Caco-2 (cell line): ENCODE results near the gene THG1L. TPM values are rescaled to one million over a fixed set of nuclear protein-coding genes. Genes with fewer than 3 reads are reported as not detected.

ENCODE experiments used
- BruUV-seq: library from RNA; stranded (reverse); fragments of 400-500 nt; replicated peaks from 2 replicates; lab custom pipeline; 2021; lab: Mats Ljungman, UMichigan
- CTCF ChIA-PET: fragments of 300-600 bp; sonication (Branson Sonifier 250); formaldehyde crosslinking; loops from one replicate; lab custom pipeline; 2022; ENCODE audit warnings: antibody characterized with exemption; lab: Charles Lee
- POLR2A ChIA-PET: fragments of 300-600 bp; sonication (Branson Sonifier 250); formaldehyde crosslinking; loops from one replicate; lab custom pipeline; 2022; ENCODE audit warnings: antibody characterized with exemption; lab: Charles Lee
- DNase-seq, 2 experiments: peaks; one replicate each; pipeline versions ENCODE4 v3.0.0 to v3.0.0-alpha.2; 2020 to 2022
- H3K27me3 ChIP-seq: replicated peaks from 2 replicates; pipeline ENCODE4 v1.6.0; 2011; ENCODE audit warnings: low read length; ENCODE audit not compliant: control insufficient read depth, insufficient read depth
- H3K36me3 ChIP-seq: 2 replicates; pipeline ENCODE4 v1.5.1; 2011; ENCODE audit warnings: low read length; ENCODE audit not compliant: control insufficient read depth, insufficient read depth
- H3K4me1 ChIP-seq: fragments of 250-450 bp; sonication (Bioruptor Pico); 2 replicates; pipeline ENCODE4 v1.5.1; 2020; ENCODE audit warnings: mild to moderate bottlenecking
- H3K4me3 ChIP-seq: 2 replicates; pipeline ENCODE4 v1.5.1; 2011; ENCODE audit warnings: low read depth, mild to moderate bottlenecking, control low read depth, low read length
- H3K9me3 ChIP-seq: fragments of 250-450 bp; sonication (Bioruptor Pico); 2 replicates; pipeline ENCODE4 v1.5.1; 2020; ENCODE audit warnings: mild to moderate bottlenecking, moderate library complexity
- H3K27ac Mint-ChIP-seq: one replicate; pipeline ENCODE4 v1.8.0; 2022; ENCODE audit warnings: mixed read lengths; ENCODE audit not compliant: unreplicated experiment
- H3K27me3 Mint-ChIP-seq: one replicate; pipeline ENCODE4 v1.8.0; 2022; ENCODE audit warnings: mixed read lengths; ENCODE audit not compliant: insufficient read depth, unreplicated experiment
- H3K36me3 Mint-ChIP-seq: one replicate; pipeline ENCODE4 v1.8.0; 2022; ENCODE audit warnings: mild to moderate bottlenecking, mixed read lengths; ENCODE audit not compliant: insufficient read depth, unreplicated experiment
- H3K4me1 Mint-ChIP-seq: one replicate; pipeline ENCODE4 v1.8.0; 2022; ENCODE audit warnings: low read depth, mixed read lengths; ENCODE audit not compliant: unreplicated experiment
- H3K4me3 Mint-ChIP-seq: one replicate; pipeline ENCODE4 v1.8.0; 2022; ENCODE audit warnings: mild to moderate bottlenecking, moderate library complexity, mixed read lengths; ENCODE audit not compliant: unreplicated experiment
- H3K9me3 Mint-ChIP-seq: one replicate; pipeline ENCODE4 v1.8.0; 2022; ENCODE audit warnings: mixed read lengths; ENCODE audit not compliant: unreplicated experiment
- intact Hi-C: fragments of 100-400 bp; cut with micrococcal nuclease; formaldehyde crosslinking; loops from one replicate; pipeline ENCODE4 v1.10.0; 2022; ENCODE audit not compliant: unreplicated experiment
- total RNA-seq: library from RNA; stranded (reverse); gene quantifications from 2 replicates; pipeline ENCODE4 v1.2.3, GENCODE V29; 2022
- TF ChIP-seq, protein P1 (sequence below), 2 experiments: fragments of 200-600 bp in 1 of 2; IDR thresholded peaks; 1 replicate in 1 of 2; 2 replicates in 1 of 2; pipeline versions ENCODE4 v1.5.1 to v1.8.0; 2011 to 2022; ENCODE audit warnings: antibody characterized with exemption in 1 of 2, control low read depth in 1 of 2, inconsistent platforms in 1 of 2, low read depth in 1 of 2, low read length in 1 of 2, mild to moderate bottlenecking in 1 of 2, moderate library complexity in 1 of 2; ENCODE audit not compliant: insufficient read depth in 1 of 2, severe bottlenecking in 1 of 2, unreplicated experiment in 1 of 2

THG1L gene
- total RNA-seq, 1 experiment from 2014 or later = 19.8 TPM

DNA sequence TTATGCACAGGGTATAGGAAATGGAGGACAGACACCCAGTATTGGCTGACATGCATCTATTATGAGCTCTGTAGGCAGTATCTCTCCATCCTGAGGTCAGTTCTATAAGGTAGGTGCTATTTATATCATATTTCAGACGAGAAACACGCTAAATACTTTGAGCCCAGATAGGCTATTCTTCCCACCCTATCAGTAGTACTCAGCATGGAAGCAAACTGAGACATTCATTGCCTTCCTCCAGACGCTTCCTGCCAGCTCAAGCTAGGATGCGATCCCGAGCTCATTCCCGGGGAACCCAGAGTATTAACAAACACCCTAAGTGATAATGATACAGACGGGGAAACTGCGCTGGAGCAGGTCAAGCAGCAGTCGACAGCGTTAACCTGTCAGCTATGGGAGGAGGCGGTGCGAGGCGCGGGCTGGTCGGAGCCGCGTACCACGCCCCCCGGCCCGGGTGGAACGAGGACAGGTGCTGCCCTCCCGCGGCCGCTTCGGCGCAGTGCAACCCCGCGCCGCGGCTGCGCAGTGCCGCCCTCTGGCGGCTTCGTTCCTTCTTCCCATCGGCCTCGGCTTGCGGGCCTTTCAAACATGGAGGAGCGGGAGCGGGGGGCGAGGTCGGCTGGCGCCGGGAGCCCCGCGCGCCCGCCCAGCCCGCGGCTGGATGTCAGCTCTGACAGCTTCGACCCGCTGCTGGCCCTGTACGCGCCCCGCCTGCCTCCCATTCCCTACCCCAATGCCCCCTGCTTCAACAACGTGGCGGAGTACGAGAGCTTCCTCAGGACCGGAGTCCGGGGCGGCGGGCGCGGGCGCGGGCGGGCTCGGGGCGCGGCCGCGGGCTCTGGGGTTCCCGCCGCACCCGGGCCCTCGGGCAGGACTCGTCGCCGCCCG is 12.2 kb downstream of the THG1L start, which contains the start of gene LSM11:
LSM11 (plus strand) TSS at position 550 of the 888 bp plus-strand sequence; CDS start at position 589, 39 bp downstream.
- peak; percentile 87 to 94 for DNase-seq
- no peaks in the 10 kb centered on the region for H3K36me3 ChIP-seq
- 0 out of 2 replicates have a peak, but pooled peaks cover 6% of the 10 kb centered on the region for H3K4me1 ChIP-seq
- CTCF ChIA-PET = interaction anchor here (0.5 to 2.4 kb wide), 17 partner anchors 12 to 1736 kb away, joined by 3 to 24 read pairs (median 4); partner anchors contain the start of genes SOX30 and THG1L
- H3K9me3 ChIP-seq = no peaks in the 10 kb centered on the region
- Mint-ChIP-seq H3K36me3 (peaks cover 7% of the 10 kb centered on the region), H3K4me3 (peak within 1 kb of the TSS; percentile 83), H3K4me1 (peaks cover 8% of the 10 kb centered on the region), H3K27me3 (no peaks in the 10 kb centered on the region), H3K9me3 (no peaks in the 10 kb centered on the region), H3K27ac (peak within 1 kb of the TSS; percentile 52)
- BruUV-seq = no TSS peak
- POLR2A ChIA-PET = interaction anchor here (1.0 kb wide), 1 partner anchor 12 kb away, joined by 9 read pairs; the partner anchor contains the start of gene THG1L
- H3K4me3 ChIP-seq = peak within 1 kb of the TSS; percentile 91
- intact Hi-C loops = loop anchor here (1.0 to 10.0 kb wide), 7 partner anchors 12 to 415 kb away; partner anchors contain the start of genes ADAM19 and THG1L
- TF ChIP-seq, protein P1, sequence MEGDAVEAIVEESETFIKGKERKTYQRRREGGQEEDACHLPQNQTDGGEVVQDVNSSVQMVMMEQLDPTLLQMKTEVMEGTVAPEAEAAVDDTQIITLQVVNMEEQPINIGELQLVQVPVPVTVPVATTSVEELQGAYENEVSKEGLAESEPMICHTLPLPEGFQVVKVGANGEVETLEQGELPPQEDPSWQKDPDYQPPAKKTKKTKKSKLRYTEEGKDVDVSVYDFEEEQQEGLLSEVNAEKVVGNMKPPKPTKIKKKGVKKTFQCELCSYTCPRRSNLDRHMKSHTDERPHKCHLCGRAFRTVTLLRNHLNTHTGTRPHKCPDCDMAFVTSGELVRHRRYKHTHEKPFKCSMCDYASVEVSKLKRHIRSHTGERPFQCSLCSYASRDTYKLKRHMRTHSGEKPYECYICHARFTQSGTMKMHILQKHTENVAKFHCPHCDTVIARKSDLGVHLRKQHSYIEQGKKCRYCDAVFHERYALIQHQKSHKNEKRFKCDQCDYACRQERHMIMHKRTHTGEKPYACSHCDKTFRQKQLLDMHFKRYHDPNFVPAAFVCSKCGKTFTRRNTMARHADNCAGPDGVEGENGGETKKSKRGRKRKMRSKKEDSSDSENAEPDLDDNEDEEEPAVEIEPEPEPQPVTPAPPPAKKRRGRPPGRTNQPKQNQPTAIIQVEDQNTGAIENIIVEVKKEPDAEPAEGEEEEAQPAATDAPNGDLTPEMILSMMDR (IDR thresholded peaks at IDR 0.05; ENCODE audit: insufficient read depth in 1 of 2, low read depth in 1 of 2, low read length in 1 of 2, severe bottlenecking in 1 of 2, unreplicated experiment in 1 of 2) = peak; percentile 98 to 99
- no peaks in the 10 kb centered on the region for H3K27me3 ChIP-seq

DNA sequence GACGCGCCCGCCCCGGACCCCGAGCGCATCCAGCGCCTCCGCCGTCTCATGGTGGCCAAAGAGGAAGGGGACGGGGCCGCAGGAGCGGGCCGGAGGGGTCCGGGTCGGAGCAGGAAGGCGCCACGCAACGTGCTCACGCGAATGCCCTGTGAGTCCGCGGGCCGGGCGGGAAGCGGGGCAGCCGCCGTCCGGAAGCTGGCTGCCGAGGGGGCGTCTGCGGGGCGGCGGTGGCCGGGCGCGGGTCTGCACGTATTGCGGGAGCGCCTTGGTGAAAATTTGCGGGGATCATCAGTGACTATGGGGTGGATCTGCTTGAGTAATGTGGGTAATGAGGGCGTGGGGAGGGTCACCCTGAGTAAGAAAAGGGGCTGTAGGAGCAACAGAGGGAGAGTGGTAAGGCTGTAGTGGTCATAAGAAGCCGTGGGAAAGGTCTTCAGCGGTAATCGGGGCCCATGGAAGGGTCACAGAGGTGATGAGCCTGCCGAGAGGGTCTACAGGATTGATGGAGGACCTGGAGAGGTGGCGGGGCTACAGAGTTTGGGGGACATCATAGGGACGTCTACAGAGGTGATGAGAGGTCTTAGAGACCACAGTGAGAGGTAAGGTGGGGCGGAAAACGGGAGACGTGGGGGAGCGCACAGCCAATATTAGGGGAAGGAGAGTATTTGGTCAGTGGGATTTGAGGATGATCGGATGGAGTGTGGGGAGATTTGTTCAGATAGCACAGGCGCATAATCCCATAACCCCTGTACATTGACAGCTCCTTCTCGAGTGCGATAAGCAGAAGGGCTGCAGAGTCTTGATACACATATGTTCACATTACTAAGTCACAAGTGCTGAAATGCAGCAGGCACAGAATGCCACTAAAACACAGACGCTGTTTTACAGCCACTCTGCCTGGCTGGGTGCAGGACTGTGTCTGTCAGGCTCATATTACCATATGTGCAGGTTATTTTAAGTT is 13.1 kb downstream of the THG1L start:
- BruUV-seq = TSS peak; percentile 20
- DNase-seq = no peak
- CTCF ChIA-PET = interaction anchor here (0.5 to 2.4 kb wide), 7 partner anchors 12 to 416 kb away, joined by 3 to 24 read pairs (median 13); partner anchors contain the start of genes SOX30 and THG1L

More for the DNA sequence above, 13.1 kb downstream of the THG1L start:
- intact Hi-C loops = loop anchor here (5.0 to 10.0 kb wide), 2 partner anchors 167 to 380 kb away; partner anchors contain the start of gene ADAM19
- H3K4me3 ChIP-seq = peak overlapping the region; percentile 91
- TF ChIP-seq, protein P1 (IDR thresholded peaks at IDR 0.05; ENCODE audit: insufficient read depth in 1 of 2, low read depth in 1 of 2, low read length in 1 of 2, severe bottlenecking in 1 of 2, unreplicated experiment in 1 of 2) = no peak
- H3K36me3 ChIP-seq = no peaks in the 10 kb centered on the region
- peak overlapping the region; percentile 83 for H3K4me3 Mint-ChIP-seq
- no peaks in the 10 kb centered on the region for H3K27me3 Mint-ChIP-seq
- POLR2A ChIA-PET = no interaction called here
- no peaks in the 10 kb centered on the region for H3K9me3 ChIP-seq
- H3K36me3 Mint-ChIP-seq = peaks cover 7% of the 10 kb centered on the region
- peaks cover 8% of the 10 kb centered on the region for H3K4me1 Mint-ChIP-seq
- no peaks in the 10 kb centered on the region for H3K27me3 ChIP-seq
- peak overlapping the region; percentile 52 for H3K27ac Mint-ChIP-seq
- H3K4me1 ChIP-seq = 0 out of 2 replicates have a peak, but pooled peaks cover 6% of the 10 kb centered on the region
- H3K9me3 Mint-ChIP-seq = no peaks in the 10 kb centered on the region
